K562 (cell line): ENCODE measurements around the gene MAN2B1. TPM values are rescaled to one million over a fixed set of nuclear protein-coding genes. Genes with fewer than 3 reads are reported as not detected.

ENCODE experiments used
- ATAC-seq: fragments of 200-7000 bp; cut with Tn5 transposase; 3 replicates; pipeline ENCODE4 v1.9.1; 2020; ENCODE audit warnings: moderate library complexity
- BruUV-seq: library from RNA; stranded (reverse); fragments of 400-500 nt; replicated peaks from 2 replicates; lab custom pipeline; 2021; lab: Mats Ljungman, UMichigan
- CTCF ChIA-PET: fragments of 300-600 bp; formaldehyde crosslinking; extraction: SDS; loops from one replicate; lab custom pipeline; 2021; ENCODE audit warnings: low intra/inter-chr PET ratio; lab: Yijun Ruan, JAX
- POLR2A ChIA-PET: fragments of 300-600, 350-650 bp; sonication (Branson Sonifier 250); formaldehyde crosslinking; extraction: SDS; loops from one replicate; lab custom pipeline; 2021; ENCODE audit warnings: antibody characterized with exemption, inconsistent platforms; lab: Yijun Ruan, JAX
- DNase-seq, 4 experiments: peaks; one replicate each; pipeline versions ENCODE4 v3.0.0 to v3.0.0-alpha.2; 2011 to 2018; ENCODE audit warnings: low spot score in 3 of 4, mixed read lengths in 3 of 4; ENCODE audit errors: extremely low read depth in 1 of 4
- FAIRE-seq: peaks from 2 replicates; lab custom pipeline; 2011; peaks lifted over from hg19 to GRCh38; lab: Jason Lieb, UNC
- H2AFZ ChIP-seq: 2 replicates; pipeline ENCODE4 v1.6.0; 2011; ENCODE audit warnings: low read depth, low read length, control low read depth, inconsistent platforms
- H3K27ac ChIP-seq: fragments of 200-600 bp; 3 replicates; pipeline ENCODE4 v1.8.0; 2011; ENCODE audit warnings: low read depth, mild to moderate bottlenecking, control low read depth, inconsistent platforms, low read length, moderate library complexity, mixed read lengths; ENCODE audit errors: extremely low read depth
- H3K27me3 ChIP-seq, 2 experiments: fragments of 300-600 bp in 1 of 2; 2 replicates in 1 of 2; 3 replicates in 1 of 2; pipeline versions ENCODE4 v1.6.0 to v1.8.0; 2011; ENCODE audit warnings: inconsistent platforms in 2 of 2, low read length in 2 of 2, mild to moderate bottlenecking in 1 of 2, mixed read lengths in 1 of 2, moderate library complexity in 1 of 2; ENCODE audit not compliant: control insufficient read depth in 2 of 2, insufficient read depth in 2 of 2
- H3K36me3 ChIP-seq: fragments of 300-600 bp; 3 replicates; pipeline ENCODE4 v1.8.0; 2011; ENCODE audit warnings: mild to moderate bottlenecking, low read length, inconsistent platforms; ENCODE audit not compliant: control insufficient read depth, insufficient read depth
- H3K4me1 ChIP-seq, 2 experiments: fragments of 200-600 bp in 1 of 2; replicated peaks in 1 of 2; 2 replicates in 1 of 2; 3 replicates in 1 of 2; pipeline versions ENCODE4 v1.5.1 to v1.8.0; 2011; ENCODE audit warnings: inconsistent platforms in 2 of 2, low read length in 2 of 2, mild to moderate bottlenecking in 1 of 2, mixed read lengths in 1 of 2, moderate library complexity in 1 of 2; ENCODE audit not compliant: control insufficient read depth in 2 of 2, insufficient read depth in 2 of 2
- H3K4me2 ChIP-seq: 2 replicates; pipeline ENCODE4 v1.6.1; 2011; ENCODE audit warnings: low read length, control low read depth, inconsistent platforms, mixed read lengths; ENCODE audit not compliant: insufficient read depth
- H3K4me3 ChIP-seq: fragments of 200-600 bp; sonication (generic), shearing (Covaris generic); 2 replicates; pipeline ENCODE4 v1.5.1; 2016; ENCODE audit warnings: control low read depth, inconsistent platforms
- H3K79me2 ChIP-seq: fragments of 200-600 bp; 3 replicates; pipeline ENCODE4 v1.8.0; 2011; ENCODE audit warnings: low read length, inconsistent platforms; ENCODE audit not compliant: control insufficient read depth, insufficient read depth
- H3K9ac ChIP-seq, 2 experiments: 2 replicates each; pipeline versions ENCODE4 v1.6.0 to v1.6.1; 2011; ENCODE audit warnings: low read depth in 2 of 2, low read length in 2 of 2, control low read depth in 1 of 2, inconsistent platforms in 1 of 2, mild to moderate bottlenecking in 1 of 2, mixed read lengths in 1 of 2; ENCODE audit not compliant: insufficient read depth in 1 of 2
- H3K9me1 ChIP-seq: one replicate; pipeline ENCODE4 v1.6.0; 2011; ENCODE audit warnings: inconsistent platforms, mild to moderate bottlenecking, low read length, moderate library complexity; ENCODE audit not compliant: control insufficient read depth, insufficient read depth
- H3K9me3 ChIP-seq: replicated peaks from 2 replicates; pipeline ENCODE4 v1.5.1; 2011; ENCODE audit warnings: low read depth, low read length, inconsistent platforms; ENCODE audit not compliant: control insufficient read depth, insufficient read depth
- H4K20me1 ChIP-seq: replicated peaks from 2 replicates; pipeline ENCODE4 v1.6.1; 2011; ENCODE audit warnings: low read length, inconsistent platforms, mixed read lengths; ENCODE audit not compliant: control insufficient read depth, insufficient read depth
- FOXJ3 ChIP-seq: sonication (generic); formaldehyde crosslinking; IDR thresholded peaks from 2 replicates; pipeline ENCODE4 v1.4.0; 2020; ENCODE audit warnings: mild to moderate bottlenecking, missing genetic modification reagents
- HDGF ChIP-seq: fragments of 450-650 bp; IDR thresholded peaks from 2 replicates; pipeline ENCODE4 v1.6.1; 2016
- POLR2G ChIP-seq: fragments of 200-400 bp; formaldehyde crosslinking; IDR thresholded peaks from 2 replicates; pipeline ENCODE4 v1.6.1; 2017; ENCODE audit warnings: low read depth, mild to moderate bottlenecking, antibody characterized with exemption, low read length, moderate library complexity
- PTTG1 ChIP-seq: fragments of 450-650 bp; IDR thresholded peaks from 2 replicates; pipeline ENCODE4 v1.6.1; 2016; ENCODE audit warnings: low read depth, mild to moderate bottlenecking, missing genetic modification characterization, missing compliant biosample characterization
- RBFOX2 ChIP-seq: fragments of 200-400 bp; formaldehyde crosslinking; IDR thresholded peaks from 2 replicates; pipeline ENCODE4 v1.6.1; 2017; ENCODE audit warnings: low read depth, mild to moderate bottlenecking, low read length, moderate library complexity
- RBM22 ChIP-seq: fragments of 200-400 bp; formaldehyde crosslinking; IDR thresholded peaks from 2 replicates; pipeline ENCODE4 v1.6.1; 2018; ENCODE audit warnings: low read length, low read depth; ENCODE audit not compliant: poor library complexity, severe bottlenecking
- WGBS: fragments of 100-300 bp; shearing (Covaris generic); methylation state at CpG from one replicate; pipeline ENCODE4 v1.1.6; 2016; ENCODE audit warnings: low coverage, mixed read lengths; ENCODE audit not compliant: insufficient coverage; ENCODE audit errors: missing lambda C conversion rate; 5-methylcytosine and 5-hydroxymethylcytosine counted together
- in situ Hi-C: fragments of 300-500 bp; cut with MboI; formaldehyde crosslinking; loops from 4 replicates; pipeline ENCODE4 v1.15.0; 2018; ENCODE audit warnings: inconsistent platforms, mixed read lengths
- intact Hi-C: fragments of 100-400 bp; cut with micrococcal nuclease; formaldehyde crosslinking; loops from 2 replicates; pipeline ENCODE4 v1.14.2; 2022
- polyA plus RNA-seq, 8 experiments: library from polyadenylated mRNA; depleted of rRNA in 4 of 8; stranded (reverse) in 5 of 8; unstranded in 3 of 8; fragments of >200 nt; fragmentation: Nextera tagmentation in 2 of 8; fragmentation: Illumina TruSeq in 1 of 8; extraction: Ambion mirVana in 2 of 8; extraction: Trizol in 1 of 8; gene quantifications; 2 replicates each; pipeline versions ENCODE4 v1.2.1 to v1.2.3, GENCODE V29; 2011 to 2014; ENCODE audit warnings: inconsistent platforms in 1 of 8, missing spikeins in 1 of 8
- total RNA-seq, 7 experiments: library from RNA; depleted of rRNA in 6 of 7; stranded (reverse); fragments of >200 nt in 6 of 7; fragmentation: Illumina TruSeq in 2 of 7; extraction: Trizol in 2 of 7; gene quantifications; 2 replicates each; pipeline versions ENCODE4 v1.2.1 to v1.2.3, GENCODE V29; 2011 to 2021; ENCODE audit warnings: low replicate concordance in 1 of 7
- TF ChIP-seq, protein P1 (sequence below), 2 experiments: IDR thresholded peaks in 1 of 2; conservative IDR thresholded peaks in 1 of 2; 2 replicates each; pipeline ENCODE4 v1.6.1; 2016; ENCODE audit warnings: low read depth in 2 of 2, mild to moderate bottlenecking in 1 of 2, missing compliant biosample characterization in 1 of 2, missing genetic modification characterization in 1 of 2, moderate library complexity in 1 of 2

Gene MAN2B1
- total and polyA plus RNA-seq, 9 of the 15 experiments (the other 6 are each of a cell fraction or from before 2014, with no cell fraction given), result 0.59 to 33.8 (median 11.4) TPM

DNA sequence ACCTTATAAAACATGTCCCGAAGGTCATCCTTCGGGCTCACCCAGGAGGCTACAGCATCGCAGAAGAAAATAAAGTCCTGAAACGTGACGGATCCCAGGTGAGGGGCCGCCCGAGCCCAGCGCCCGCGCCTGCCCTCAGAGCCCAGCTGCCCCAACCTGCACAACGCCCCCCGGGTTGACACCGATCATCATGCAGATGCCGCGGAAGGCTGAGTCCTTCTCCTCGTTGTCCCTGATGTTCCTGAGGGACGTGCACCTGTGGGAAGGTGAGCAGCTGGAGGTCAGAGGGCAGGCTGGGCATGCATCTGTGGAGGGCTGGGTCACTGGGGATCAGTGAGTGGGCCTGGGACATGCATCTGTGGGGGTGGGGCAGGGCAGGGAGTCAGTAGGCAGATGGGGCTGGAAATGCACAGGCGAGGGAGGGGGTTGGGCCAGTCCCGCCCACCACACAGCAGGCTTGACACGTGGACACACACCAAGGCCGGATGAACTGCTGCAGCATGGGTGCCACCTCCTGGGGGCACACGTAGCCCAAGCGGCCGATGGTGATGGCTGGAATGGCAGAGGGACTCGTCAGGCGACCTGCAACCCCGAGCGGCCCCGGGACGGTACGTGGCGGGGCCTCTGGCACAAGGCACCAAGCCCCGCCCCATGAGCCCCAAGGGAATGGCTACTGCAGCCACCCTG is 35.2 kb upstream of the MAN2B1 start:
- H3K36me3 ChIP-seq, result peaks cover 86% of the 10 kb centered on the region
- H3K4me3 ChIP-seq, result no peak overlapping the region
- 95% methylated on average over 28 of the region's 33 CpGs for WGBS
- H3K9me3 ChIP-seq, result no peaks in the 10 kb centered on the region
- CTCF ChIA-PET, result no interaction called here
- H3K27ac ChIP-seq, result no peak overlapping the region
- H3K9me1 ChIP-seq, result peaks cover 2% of the 10 kb centered on the region
- ATAC-seq (no peak), FAIRE-seq (no peak), DNase-seq (no peak)
- intact Hi-C loops, result no loop called here
- in situ Hi-C loops, result no loop called here
- POLR2A ChIA-PET, result interaction anchor here (0.8 kb wide), 1 partner anchor 14 kb away, joined by 3 read pairs; no protein-coding TSS in a partner anchor
- H2AFZ ChIP-seq, result no peak overlapping the region
- no TSS peak for BruUV-seq
- H3K4me1 ChIP-seq, result peaks cover 0 to 34% of the 10 kb centered on the region in 2 experiments; a peak in 1 of 5 replicates
- H3K9ac ChIP-seq, result no peak overlapping the region
- no peaks in the 10 kb centered on the region for H4K20me1 ChIP-seq
- no peak overlapping the region for H3K4me2 ChIP-seq
- H3K79me2 ChIP-seq, result no peaks in the 10 kb centered on the region; the same call in 2 of the 3 replicates
- TF ChIP-seq RBM22 (peak; percentile 75), RBFOX2 (peak; percentile 51), POLR2G (peak; percentile 53; the same call in 1 of the 2 replicates), HDGF (no peak), PTTG1 (tag) (no peak), FOXJ3 (CRISPR knock-in tag) (no peak)
- TF ChIP-seq, protein P1, sequence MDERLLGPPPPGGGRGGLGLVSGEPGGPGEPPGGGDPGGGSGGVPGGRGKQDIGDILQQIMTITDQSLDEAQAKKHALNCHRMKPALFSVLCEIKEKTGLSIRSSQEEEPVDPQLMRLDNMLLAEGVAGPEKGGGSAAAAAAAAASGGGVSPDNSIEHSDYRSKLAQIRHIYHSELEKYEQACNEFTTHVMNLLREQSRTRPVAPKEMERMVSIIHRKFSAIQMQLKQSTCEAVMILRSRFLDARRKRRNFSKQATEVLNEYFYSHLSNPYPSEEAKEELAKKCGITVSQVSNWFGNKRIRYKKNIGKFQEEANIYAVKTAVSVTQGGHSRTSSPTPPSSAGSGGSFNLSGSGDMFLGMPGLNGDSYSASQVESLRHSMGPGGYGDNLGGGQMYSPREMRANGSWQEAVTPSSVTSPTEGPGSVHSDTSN (CRISPR knock-in tag; IDR thresholded peaks at IDR 0.05; ENCODE audit: low read depth), result no peak
- TF ChIP-seq, protein P1 (tag; conservative IDR thresholded peaks at IDR 0.05; ENCODE audit: low read depth), result no peak
- no peaks in the 10 kb centered on the region for H3K27me3 ChIP-seq
